GM12878 (cell line): ENCODE data around the gene ZNF620. TPM values are rescaled to one million over a fixed set of nuclear protein-coding genes. Genes with fewer than 3 reads are reported as not detected.
A peak's percentile ranks its signal among the peaks of the same experiment; 100 is the strongest.

Experiments used
- CREM ChIP-seq: IDR thresholded peaks from 2 replicates; pipeline ENCODE4 v1.6.1; 2014; ENCODE audit warnings: antibody characterized with exemption, low read depth
- E4F1 ChIP-seq: fragments of 450-650 bp; IDR thresholded peaks from 2 replicates; pipeline ENCODE4 v1.6.1; 2018; ENCODE audit warnings: borderline replicate concordance, mild to moderate bottlenecking; ENCODE audit not compliant: partially characterized antibody
- IKZF1 ChIP-seq: fragments of 450-650 bp; conservative IDR thresholded peaks from 2 replicates; pipeline ENCODE4 v1.6.1; 2017; ENCODE audit warnings: antibody characterized with exemption, mild to moderate bottlenecking
- NFYB ChIP-seq: IDR thresholded peaks from 2 replicates; pipeline ENCODE4 v1.6.1; 2011; ENCODE audit warnings: low read depth, mild to moderate bottlenecking, low read length, improper control_type of control experiment, moderate library complexity; ENCODE audit not compliant: insufficient read depth
- NR2C1 ChIP-seq: fragments of 450-650 bp; IDR thresholded peaks from 2 replicates; pipeline ENCODE4 v1.6.1; 2017; ENCODE audit warnings: antibody characterized with exemption, mild to moderate bottlenecking, moderate library complexity
- NR2F1 ChIP-seq: fragments of 450-650 bp; conservative IDR thresholded peaks from 2 replicates; pipeline ENCODE4 v1.6.1; 2017; ENCODE audit warnings: mild to moderate bottlenecking
- RB1 ChIP-seq: fragments of 450-650 bp; formaldehyde crosslinking; IDR thresholded peaks from 2 replicates; pipeline ENCODE4 v1.6.1; 2017; ENCODE audit warnings: mild to moderate bottlenecking, borderline replicate concordance
- ZNF207 ChIP-seq: fragments of 450-650 bp; IDR thresholded peaks from 2 replicates; pipeline ENCODE4 v1.6.1; 2014; ENCODE audit warnings: antibody characterized with exemption, mild to moderate bottlenecking, borderline replicate concordance
- ZNF24 ChIP-seq: fragments of 450-650 bp; IDR thresholded peaks from 2 replicates; pipeline ENCODE4 v1.6.1; 2017; ENCODE audit warnings: antibody characterized with exemption, mild to moderate bottlenecking
- ZNF687 ChIP-seq: fragments of 450-650 bp; IDR thresholded peaks from 2 replicates; pipeline ENCODE4 v1.6.1; 2017; ENCODE audit warnings: mild to moderate bottlenecking, moderate library complexity
- polyA plus RNA-seq, 11 experiments: library from polyadenylated mRNA; depleted of rRNA in 4 of 11; unstranded in 6 of 11; stranded (reverse) in 5 of 11; fragments of >200 nt; fragmentation: Nextera tagmentation in 4 of 11; fragmentation: Illumina TruSeq in 1 of 11; extraction: Ambion mirVana in 4 of 11; extraction: Trizol in 1 of 11; gene quantifications; 1 replicate in 1 of 11; 2 replicates in 10 of 11; pipeline versions ENCODE4 v1.2.1 to v1.2.3, GENCODE V29; 2011 to 2016; ENCODE audit warnings: inconsistent platforms in 2 of 11, missing spikeins in 2 of 11, low read depth in 1 of 11
- total RNA-seq, 4 experiments: library from RNA; depleted of rRNA in 3 of 4; stranded (reverse); fragments of >200 nt in 3 of 4; fragmentation: Illumina TruSeq in 1 of 4; extraction: Trizol in 1 of 4; gene quantifications; 2 replicates each; pipeline versions ENCODE4 v1.2.1 to v1.2.3, GENCODE V29; 2013 to 2021
- TF ChIP-seq, protein P1 (sequence below): fragments of 150-350 bp; IDR thresholded peaks from 2 replicates; pipeline ENCODE4 v1.6.1; 2014; ENCODE audit warnings: mild to moderate bottlenecking, low read depth, low read length
- TF ChIP-seq, protein P2 (sequence below): fragments of 450-650 bp; IDR thresholded peaks from 2 replicates; pipeline ENCODE4 v1.6.1; 2016; ENCODE audit warnings: mild to moderate bottlenecking, moderate library complexity, borderline replicate concordance

Gene ZNF620
- total and polyA plus RNA-seq, 10 of the 15 experiments (the other 5 are each of a cell fraction or from before 2014, with no cell fraction given) = 1.3 to 4.3 (median 2.2) TPM

DNA sequence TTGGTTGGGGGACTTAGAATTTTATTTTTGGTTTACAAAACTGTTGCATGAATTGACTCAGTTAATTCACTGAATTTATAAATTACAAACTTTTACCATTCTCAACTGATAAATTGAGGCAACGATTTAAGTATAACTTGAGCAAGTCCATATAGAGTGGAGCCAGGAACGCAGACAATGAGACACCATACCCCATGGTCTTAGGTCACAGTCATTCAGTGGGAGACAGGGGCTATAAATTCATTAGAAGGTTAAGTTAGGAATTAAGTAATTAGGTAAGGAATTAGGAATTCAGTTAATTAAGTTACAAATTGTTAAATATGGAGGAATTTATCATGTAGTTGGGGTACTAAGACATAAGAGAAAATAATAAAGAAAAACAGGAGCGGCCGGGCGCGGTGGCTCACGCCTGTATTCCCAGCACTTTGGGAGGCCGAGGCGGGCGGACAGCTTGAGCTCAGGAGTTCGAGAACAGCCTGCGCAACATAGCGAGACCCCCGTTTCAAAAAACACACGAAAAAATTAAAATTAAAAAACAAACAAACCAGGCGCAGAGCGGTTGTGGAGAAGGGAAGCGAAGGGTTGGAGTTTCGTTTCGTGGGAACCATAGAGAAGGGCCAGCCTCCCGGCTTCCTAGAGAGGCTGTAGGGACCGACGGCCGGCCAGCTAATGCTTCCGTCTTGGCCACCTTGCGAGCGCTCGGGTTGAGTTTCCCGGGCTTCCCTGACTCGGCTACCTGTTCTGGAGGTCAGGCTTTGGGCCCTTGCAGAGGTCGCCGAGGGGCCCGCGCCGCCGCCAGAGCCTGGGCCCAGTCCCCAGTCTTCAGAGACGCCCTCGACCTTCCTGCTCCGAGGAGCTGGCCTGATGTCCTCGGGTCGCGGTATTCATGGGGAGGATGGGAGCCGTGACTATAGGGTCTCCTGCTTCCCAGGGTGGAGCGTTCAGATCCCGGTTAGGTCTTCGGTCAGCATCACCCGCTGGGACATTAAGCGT is 29.1 kb upstream of the ZNF620 start, which contains the start of gene ZNF619 (continued):
- TF ChIP-seq ZNF687 (0 out of 2 replicates have a peak, but pooled peaks have one; percentile 25), NR2C1 (peak; percentile 61), ZNF24 (peak; percentile 41; the same call in 1 of the 2 replicates), NR2F1 (0 out of 2 replicates have a peak, but pooled peaks have one; percentile 59), NFYB (no peak), RB1 (peak; percentile 60; the same call in 1 of the 2 replicates), IKZF1 (peak; percentile 81), CREM (0 out of 2 replicates have a peak, but pooled peaks have one; percentile 26), ZNF207 (0 out of 2 replicates have a peak, but pooled peaks have one; percentile 54), E4F1 (no peak)
- TF ChIP-seq, protein P1, sequence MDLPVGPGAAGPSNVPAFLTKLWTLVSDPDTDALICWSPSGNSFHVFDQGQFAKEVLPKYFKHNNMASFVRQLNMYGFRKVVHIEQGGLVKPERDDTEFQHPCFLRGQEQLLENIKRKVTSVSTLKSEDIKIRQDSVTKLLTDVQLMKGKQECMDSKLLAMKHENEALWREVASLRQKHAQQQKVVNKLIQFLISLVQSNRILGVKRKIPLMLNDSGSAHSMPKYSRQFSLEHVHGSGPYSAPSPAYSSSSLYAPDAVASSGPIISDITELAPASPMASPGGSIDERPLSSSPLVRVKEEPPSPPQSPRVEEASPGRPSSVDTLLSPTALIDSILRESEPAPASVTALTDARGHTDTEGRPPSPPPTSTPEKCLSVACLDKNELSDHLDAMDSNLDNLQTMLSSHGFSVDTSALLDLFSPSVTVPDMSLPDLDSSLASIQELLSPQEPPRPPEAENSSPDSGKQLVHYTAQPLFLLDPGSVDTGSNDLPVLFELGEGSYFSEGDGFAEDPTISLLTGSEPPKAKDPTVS = no peak
- TF ChIP-seq, protein P2, sequence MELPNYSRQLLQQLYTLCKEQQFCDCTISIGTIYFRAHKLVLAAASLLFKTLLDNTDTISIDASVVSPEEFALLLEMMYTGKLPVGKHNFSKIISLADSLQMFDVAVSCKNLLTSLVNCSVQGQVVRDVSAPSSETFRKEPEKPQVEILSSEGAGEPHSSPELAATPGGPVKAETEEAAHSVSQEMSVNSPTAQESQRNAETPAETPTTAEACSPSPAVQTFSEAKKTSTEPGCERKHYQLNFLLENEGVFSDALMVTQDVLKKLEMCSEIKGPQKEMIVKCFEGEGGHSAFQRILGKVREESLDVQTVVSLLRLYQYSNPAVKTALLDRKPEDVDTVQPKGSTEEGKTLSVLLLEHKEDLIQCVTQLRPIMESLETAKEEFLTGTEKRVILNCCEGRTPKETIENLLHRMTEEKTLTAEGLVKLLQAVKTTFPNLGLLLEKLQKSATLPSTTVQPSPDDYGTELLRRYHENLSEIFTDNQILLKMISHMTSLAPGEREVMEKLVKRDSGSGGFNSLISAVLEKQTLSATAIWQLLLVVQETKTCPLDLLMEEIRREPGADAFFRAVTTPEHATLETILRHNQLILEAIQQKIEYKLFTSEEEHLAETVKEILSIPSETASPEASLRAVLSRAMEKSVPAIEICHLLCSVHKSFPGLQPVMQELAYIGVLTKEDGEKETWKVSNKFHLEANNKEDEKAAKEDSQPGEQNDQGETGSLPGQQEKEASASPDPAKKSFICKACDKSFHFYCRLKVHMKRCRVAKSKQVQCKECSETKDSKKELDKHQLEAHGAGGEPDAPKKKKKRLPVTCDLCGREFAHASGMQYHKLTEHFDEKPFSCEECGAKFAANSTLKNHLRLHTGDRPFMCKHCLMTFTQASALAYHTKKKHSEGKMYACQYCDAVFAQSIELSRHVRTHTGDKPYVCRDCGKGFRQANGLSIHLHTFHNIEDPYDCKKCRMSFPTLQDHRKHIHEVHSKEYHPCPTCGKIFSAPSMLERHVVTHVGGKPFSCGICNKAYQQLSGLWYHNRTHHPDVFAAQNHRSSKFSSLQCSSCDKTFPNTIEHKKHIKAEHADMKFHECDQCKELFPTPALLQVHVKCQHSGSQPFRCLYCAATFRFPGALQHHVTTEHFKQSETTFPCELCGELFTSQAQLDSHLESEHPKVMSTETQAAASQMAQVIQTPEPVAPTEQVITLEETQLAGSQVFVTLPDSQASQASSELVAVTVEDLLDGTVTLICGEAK = peak; percentile 72
